ENCODE measurements around the gene SLC15A3.
"Not testable (repeated sequence)": the region's sequence is repeated elsewhere in the genome, so short reads cannot be mapped to it uniquely, and the experiment has no call there.

The SLC15A3 gene

GRCh38 chr11:60910711-60911380, 41.1 kb downstream of the SLC15A3 start:
- Mint-ChIP-seq H3K4me1 (peaks cover 68% of the 10 kb centered on the region), H3K27ac (no peak overlapping the region), H3K27me3 (no peaks in the 10 kb centered on the region), H3K4me3 (no peak overlapping the region), H3K9me3 (peaks cover 21 to 23% of the 10 kb centered on the region in 2 donors)
- ATAC-seq (no peak), DNase-seq (no peak)

- Mint-ChIP-seq H3K27me3 (no peaks in the 10 kb centered on the region), H3K27ac (no peak overlapping the region), H3K4me3 (no peak overlapping the region), H3K9me3 (peaks cover 21 to 23% of the 10 kb centered on the region in 2 donors), H3K4me1 (peaks cover 67% of the 10 kb centered on the region)
- no peak for DNase-seq
- ATAC-seq: no peak
Measured at GRCh38 chr11:60910281-60910687, 41.7 kb downstream of the SLC15A3 start.

GRCh38 chr11:60909680-60910280, 42.2 kb downstream of the SLC15A3 start:
- H3K4me3 Mint-ChIP-seq, DNase-seq, H3K27ac Mint-ChIP-seq, H3K27me3 Mint-ChIP-seq, ATAC-seq: not testable (repeated sequence)
- Mint-ChIP-seq H3K4me1 (peaks cover 70% of the 10 kb centered on the region), H3K9me3 (peaks cover 21 to 23% of the 10 kb centered on the region in 2 donors)

GRCh38 chr11:60908803-60909202, 43.2 kb downstream of the SLC15A3 start:
- ATAC-seq (no peak), DNase-seq (no peak)
- Mint-ChIP-seq H3K4me1 (peaks cover 76% of the 10 kb centered on the region), H3K4me3 (no peak overlapping the region), H3K27me3 (no peaks in the 10 kb centered on the region), H3K27ac (no peak overlapping the region), H3K9me3 (peaks cover 21 to 23% of the 10 kb centered on the region in 2 donors)

GRCh38 chr11:60906132-60906972, 45.6 kb downstream of the SLC15A3 start, which contains the start of gene PRPF19:
Gene PRPF19, minus strand, starts transcription at chr11:60906585. Its CDS starts 203 bp downstream, at chr11:60906382.
- Mint-ChIP-seq H3K4me3 (peak within 1 kb of the TSS; percentile 94), H3K27ac (peak within 1 kb of the TSS; percentile 96 to 98), H3K9me3 (peaks cover 21 to 23% of the 10 kb centered on the region in 2 donors), H3K27me3 (no peaks in the 10 kb centered on the region), H3K4me1 (peaks cover 64% of the 10 kb centered on the region)
- peak; percentile 96 for ATAC-seq
- peak; percentile 99 for DNase-seq

- Mint-ChIP-seq H3K4me3 (peak overlapping the region; percentile 94), H3K9me3 (peaks cover 18 to 19% of the 10 kb centered on the region in 2 donors), H3K4me1 (peaks cover 57% of the 10 kb centered on the region), H3K27me3 (no peaks in the 10 kb centered on the region), H3K27ac (peak overlapping the region; percentile 95 to 98)
- ATAC-seq (peak; percentile 35), DNase-seq (peak in 1 of 2 donors; percentile 38)
Measured at GRCh38 chr11:60905551-60906113, 46.3 kb downstream of the SLC15A3 start.

- H3K27ac Mint-ChIP-seq: peak overlapping the region; percentile 95 to 98
- H3K9me3 Mint-ChIP-seq: peaks cover 13% of the 10 kb centered on the region in 2 donors
- peak overlapping the region; percentile 94 for H3K4me3 Mint-ChIP-seq
- ATAC-seq (no peak), DNase-seq (no peak)
- no peaks in the 10 kb centered on the region for H3K27me3 Mint-ChIP-seq
- H3K4me1 Mint-ChIP-seq: peaks cover 52% of the 10 kb centered on the region
Measured at GRCh38 chr11:60905047-60905446, 46.9 kb downstream of the SLC15A3 start.

GRCh38 chr11:60902625-60903024, 49.4 kb downstream of the SLC15A3 start:
- ATAC-seq: no peak
- Mint-ChIP-seq H3K4me3 (no peak overlapping the region), H3K9me3 (no peaks in the 10 kb centered on the region), H3K4me1 (peaks cover 50% of the 10 kb centered on the region), H3K27ac (peak overlapping the region; percentile 4 to 69), H3K27me3 (no peaks in the 10 kb centered on the region)
- DNase-seq: no peak

GRCh38 chr11:60900673-60901404, 51.1 kb downstream of the SLC15A3 start:
- DNase-seq (no peak), ATAC-seq (no peak)
- H3K27me3 Mint-ChIP-seq: no peaks in the 10 kb centered on the region
- H3K27ac Mint-ChIP-seq: no peak overlapping the region
- H3K9me3 Mint-ChIP-seq: no peaks in the 10 kb centered on the region
- H3K4me3 Mint-ChIP-seq: no peak overlapping the region
- peaks cover 41% of the 10 kb centered on the region for H3K4me1 Mint-ChIP-seq

GRCh38 chr11:60899977-60900376, 52.0 kb downstream of the SLC15A3 start:
- Mint-ChIP-seq H3K27ac (no peak overlapping the region), H3K27me3 (no peaks in the 10 kb centered on the region), H3K4me1 (peaks cover 33% of the 10 kb centered on the region), H3K9me3 (no peaks in the 10 kb centered on the region), H3K4me3 (no peak overlapping the region)
- no peak for ATAC-seq
- DNase-seq: no peak

GRCh38 chr11:60899046-60899936, 52.7 kb downstream of the SLC15A3 start:
- DNase-seq (peak in 1 of 2 donors; percentile 41), ATAC-seq (peak; percentile 78)
- Mint-ChIP-seq H3K4me1 (peaks cover 27% of the 10 kb centered on the region), H3K27me3 (no peaks in the 10 kb centered on the region), H3K4me3 (no peak overlapping the region), H3K27ac (no peak overlapping the region), H3K9me3 (no peaks in the 10 kb centered on the region)

GRCh38 chr11:60897496-60897895, 54.5 kb downstream of the SLC15A3 start:
- no peaks in the 10 kb centered on the region for H3K9me3 Mint-ChIP-seq
- peaks cover 14% of the 10 kb centered on the region for H3K4me1 Mint-ChIP-seq
- no peaks in the 10 kb centered on the region for H3K27me3 Mint-ChIP-seq
- H3K4me3 Mint-ChIP-seq: no peak overlapping the region
- no peak overlapping the region for H3K27ac Mint-ChIP-seq
- DNase-seq (no peak), ATAC-seq (no peak)

GRCh38 chr11:60895687-60896086, 56.3 kb downstream of the SLC15A3 start:
- no peaks in the 10 kb centered on the region for H3K9me3 Mint-ChIP-seq
- no peak for ATAC-seq
- peaks cover 10% of the 10 kb centered on the region for H3K4me1 Mint-ChIP-seq
- H3K27me3 Mint-ChIP-seq: no peaks in the 10 kb centered on the region
- no peak for DNase-seq
- no peak overlapping the region for H3K4me3 Mint-ChIP-seq
- H3K27ac Mint-ChIP-seq: no peak overlapping the region

- Mint-ChIP-seq H3K9me3 (no peaks in the 10 kb centered on the region), H3K4me1 (no peaks in the 10 kb centered on the region), H3K27ac (peak overlapping the region in 1 of 2 donors; percentile 54), H3K27me3 (no peaks in the 10 kb centered on the region), H3K4me3 (no peak overlapping the region)
- DNase-seq (no peak), ATAC-seq (no peak)
Measured at GRCh38 chr11:60891103-60891741, 60.8 kb downstream of the SLC15A3 start.
